ENCODE measurements around the gene SNU13.

- TF ChIP-seq, protein P1, sequence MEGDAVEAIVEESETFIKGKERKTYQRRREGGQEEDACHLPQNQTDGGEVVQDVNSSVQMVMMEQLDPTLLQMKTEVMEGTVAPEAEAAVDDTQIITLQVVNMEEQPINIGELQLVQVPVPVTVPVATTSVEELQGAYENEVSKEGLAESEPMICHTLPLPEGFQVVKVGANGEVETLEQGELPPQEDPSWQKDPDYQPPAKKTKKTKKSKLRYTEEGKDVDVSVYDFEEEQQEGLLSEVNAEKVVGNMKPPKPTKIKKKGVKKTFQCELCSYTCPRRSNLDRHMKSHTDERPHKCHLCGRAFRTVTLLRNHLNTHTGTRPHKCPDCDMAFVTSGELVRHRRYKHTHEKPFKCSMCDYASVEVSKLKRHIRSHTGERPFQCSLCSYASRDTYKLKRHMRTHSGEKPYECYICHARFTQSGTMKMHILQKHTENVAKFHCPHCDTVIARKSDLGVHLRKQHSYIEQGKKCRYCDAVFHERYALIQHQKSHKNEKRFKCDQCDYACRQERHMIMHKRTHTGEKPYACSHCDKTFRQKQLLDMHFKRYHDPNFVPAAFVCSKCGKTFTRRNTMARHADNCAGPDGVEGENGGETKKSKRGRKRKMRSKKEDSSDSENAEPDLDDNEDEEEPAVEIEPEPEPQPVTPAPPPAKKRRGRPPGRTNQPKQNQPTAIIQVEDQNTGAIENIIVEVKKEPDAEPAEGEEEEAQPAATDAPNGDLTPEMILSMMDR (tag by site-specific recombination; IDR thresholded peaks at IDR 0.05): no peak
- TF ChIP-seq KLF8 (tag by site-specific recombination; IDR thresholded peaks at IDR 0.05) (no peak), ZNF274 (IDR thresholded peaks at IDR 0.05; ENCODE audit: low read length) (no peak), ZNF274 (tag by site-specific recombination; IDR thresholded peaks at IDR 0.05; ENCODE audit: borderline replicate concordance) (no peak), ZBTB1 (tag by site-specific recombination; IDR thresholded peaks at IDR 0.05) (no peak), ZNF184 (tag by site-specific recombination; IDR thresholded peaks at IDR 0.05) (no peak)
- TF ChIP-seq, protein P2, sequence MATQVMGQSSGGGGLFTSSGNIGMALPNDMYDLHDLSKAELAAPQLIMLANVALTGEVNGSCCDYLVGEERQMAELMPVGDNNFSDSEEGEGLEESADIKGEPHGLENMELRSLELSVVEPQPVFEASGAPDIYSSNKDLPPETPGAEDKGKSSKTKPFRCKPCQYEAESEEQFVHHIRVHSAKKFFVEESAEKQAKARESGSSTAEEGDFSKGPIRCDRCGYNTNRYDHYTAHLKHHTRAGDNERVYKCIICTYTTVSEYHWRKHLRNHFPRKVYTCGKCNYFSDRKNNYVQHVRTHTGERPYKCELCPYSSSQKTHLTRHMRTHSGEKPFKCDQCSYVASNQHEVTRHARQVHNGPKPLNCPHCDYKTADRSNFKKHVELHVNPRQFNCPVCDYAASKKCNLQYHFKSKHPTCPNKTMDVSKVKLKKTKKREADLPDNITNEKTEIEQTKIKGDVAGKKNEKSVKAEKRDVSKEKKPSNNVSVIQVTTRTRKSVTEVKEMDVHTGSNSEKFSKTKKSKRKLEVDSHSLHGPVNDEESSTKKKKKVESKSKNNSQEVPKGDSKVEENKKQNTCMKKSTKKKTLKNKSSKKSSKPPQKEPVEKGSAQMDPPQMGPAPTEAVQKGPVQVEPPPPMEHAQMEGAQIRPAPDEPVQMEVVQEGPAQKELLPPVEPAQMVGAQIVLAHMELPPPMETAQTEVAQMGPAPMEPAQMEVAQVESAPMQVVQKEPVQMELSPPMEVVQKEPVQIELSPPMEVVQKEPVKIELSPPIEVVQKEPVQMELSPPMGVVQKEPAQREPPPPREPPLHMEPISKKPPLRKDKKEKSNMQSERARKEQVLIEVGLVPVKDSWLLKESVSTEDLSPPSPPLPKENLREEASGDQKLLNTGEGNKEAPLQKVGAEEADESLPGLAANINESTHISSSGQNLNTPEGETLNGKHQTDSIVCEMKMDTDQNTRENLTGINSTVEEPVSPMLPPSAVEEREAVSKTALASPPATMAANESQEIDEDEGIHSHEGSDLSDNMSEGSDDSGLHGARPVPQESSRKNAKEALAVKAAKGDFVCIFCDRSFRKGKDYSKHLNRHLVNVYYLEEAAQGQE (tag by site-specific recombination; IDR thresholded peaks at IDR 0.05): no peak
- TF ChIP-seq, protein P3, sequence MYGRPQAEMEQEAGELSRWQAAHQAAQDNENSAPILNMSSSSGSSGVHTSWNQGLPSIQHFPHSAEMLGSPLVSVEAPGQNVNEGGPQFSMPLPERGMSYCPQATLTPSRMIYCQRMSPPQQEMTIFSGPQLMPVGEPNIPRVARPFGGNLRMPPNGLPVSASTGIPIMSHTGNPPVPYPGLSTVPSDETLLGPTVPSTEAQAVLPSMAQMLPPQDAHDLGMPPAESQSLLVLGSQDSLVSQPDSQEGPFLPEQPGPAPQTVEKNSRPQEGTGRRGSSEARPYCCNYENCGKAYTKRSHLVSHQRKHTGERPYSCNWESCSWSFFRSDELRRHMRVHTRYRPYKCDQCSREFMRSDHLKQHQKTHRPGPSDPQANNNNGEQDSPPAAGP (tag by site-specific recombination; IDR thresholded peaks at IDR 0.05): no peak
These were observed 24.3 kb upstream of the SNU13 start for GRCh38 chr22:41713004-41713403.
